ENCODE data around the gene SLC2A13.
"Not testable (repeated sequence)": the region's sequence is repeated elsewhere in the genome, so short reads cannot be mapped to it uniquely, and the experiment has no call there.

The SLC2A13 gene

DNA sequence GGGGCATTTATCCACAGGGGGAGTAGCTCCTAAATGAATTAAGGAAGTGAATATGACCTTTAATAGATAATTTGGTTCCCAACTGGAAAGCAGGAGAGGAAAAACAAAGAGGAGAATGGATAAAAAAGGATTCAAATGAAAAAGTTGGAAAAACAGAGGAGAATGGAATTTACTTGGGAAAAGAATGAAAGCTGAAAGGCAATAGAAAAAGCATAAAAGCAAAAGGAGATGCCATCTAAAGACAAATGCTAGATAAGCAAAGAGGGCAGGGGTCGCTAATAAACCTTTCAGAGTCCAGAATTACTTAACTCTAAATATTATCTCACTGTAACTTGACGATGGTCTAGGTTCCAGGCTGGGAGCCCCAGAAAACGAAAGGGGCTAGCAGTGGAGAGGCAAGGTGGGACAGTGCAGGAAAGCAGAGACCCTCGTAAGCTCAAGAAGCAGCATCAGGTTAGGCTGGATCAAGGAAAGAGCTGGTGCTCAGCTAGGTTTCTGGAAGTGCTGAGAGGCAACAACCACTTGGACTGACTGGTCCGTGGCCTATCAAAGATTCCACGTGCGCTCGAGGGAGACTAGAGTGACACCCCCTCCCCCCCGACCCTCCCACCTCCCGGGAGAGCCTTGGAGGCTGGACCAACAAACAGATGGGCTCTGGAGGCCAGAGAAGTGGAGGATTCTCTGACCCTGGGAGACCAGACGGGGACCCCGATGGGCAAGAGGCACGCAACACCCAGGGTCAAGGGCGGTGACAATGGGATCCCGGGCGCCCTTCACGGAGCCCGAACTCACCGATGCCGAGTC is 1.2 kb downstream of the SLC2A13 start:
- no peak for DNase-seq

DNA sequence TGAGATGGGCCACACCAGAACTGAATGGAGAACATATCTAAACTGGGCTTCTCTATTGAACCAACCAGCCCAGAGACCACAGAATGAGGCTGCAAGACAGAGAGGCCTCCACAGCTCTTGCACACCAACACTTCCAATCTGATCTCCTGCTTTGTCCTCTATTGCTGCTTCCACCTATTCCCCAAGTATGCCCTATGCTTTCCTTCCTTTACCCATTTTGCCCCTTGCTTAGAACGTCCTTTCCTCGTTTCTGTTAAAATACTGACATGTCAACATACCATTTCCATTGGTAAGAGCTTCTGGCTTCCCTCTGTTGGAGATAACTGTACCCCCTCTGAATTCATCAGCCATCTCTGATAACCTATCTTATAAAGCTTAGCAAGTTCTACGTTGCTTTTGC is 2.8 kb downstream of the SLC2A13 start:
- DNase-seq: no peak

DNA sequence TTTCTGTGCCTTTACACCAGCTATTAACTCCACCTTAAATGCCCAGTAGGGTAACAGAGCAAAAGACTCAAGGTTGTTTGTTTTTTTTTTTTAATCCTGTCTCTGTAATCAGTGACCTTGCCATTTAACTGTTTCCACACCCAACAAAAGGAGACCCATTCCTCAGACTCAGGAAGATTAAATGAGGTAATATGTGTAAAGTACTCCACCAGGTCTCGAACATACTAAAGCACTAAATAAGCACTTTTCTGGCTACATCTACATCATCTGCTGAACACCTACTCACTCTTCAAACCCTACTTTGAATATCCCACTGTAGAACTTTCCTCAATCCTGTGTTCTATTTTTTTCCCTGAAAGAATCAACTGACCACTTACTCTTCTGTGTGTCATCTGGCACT is 4.1 kb downstream of the SLC2A13 start:
- DNase-seq: no peak

DNA sequence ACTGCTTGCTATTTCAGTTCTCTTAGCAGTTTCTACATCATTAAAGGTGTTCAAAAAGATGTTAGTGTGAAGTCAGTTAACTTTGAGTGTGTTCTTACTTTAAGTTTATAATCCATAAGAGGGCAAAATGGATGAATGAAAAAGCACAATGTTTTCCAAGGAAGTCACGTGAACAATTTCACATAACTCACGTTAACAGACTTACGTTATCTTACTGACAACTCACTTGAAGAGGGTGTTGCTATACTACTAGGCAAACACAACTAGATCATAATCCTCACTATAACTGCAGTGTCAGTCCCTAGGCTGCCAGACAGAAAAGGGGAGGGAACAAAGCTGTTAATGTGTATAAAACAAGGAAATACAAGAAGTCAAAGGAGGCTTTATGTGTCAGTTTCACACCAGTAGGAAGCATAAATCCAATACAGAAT is 6.4 kb downstream of the SLC2A13 start:
- DNase-seq: no peak

DNA sequence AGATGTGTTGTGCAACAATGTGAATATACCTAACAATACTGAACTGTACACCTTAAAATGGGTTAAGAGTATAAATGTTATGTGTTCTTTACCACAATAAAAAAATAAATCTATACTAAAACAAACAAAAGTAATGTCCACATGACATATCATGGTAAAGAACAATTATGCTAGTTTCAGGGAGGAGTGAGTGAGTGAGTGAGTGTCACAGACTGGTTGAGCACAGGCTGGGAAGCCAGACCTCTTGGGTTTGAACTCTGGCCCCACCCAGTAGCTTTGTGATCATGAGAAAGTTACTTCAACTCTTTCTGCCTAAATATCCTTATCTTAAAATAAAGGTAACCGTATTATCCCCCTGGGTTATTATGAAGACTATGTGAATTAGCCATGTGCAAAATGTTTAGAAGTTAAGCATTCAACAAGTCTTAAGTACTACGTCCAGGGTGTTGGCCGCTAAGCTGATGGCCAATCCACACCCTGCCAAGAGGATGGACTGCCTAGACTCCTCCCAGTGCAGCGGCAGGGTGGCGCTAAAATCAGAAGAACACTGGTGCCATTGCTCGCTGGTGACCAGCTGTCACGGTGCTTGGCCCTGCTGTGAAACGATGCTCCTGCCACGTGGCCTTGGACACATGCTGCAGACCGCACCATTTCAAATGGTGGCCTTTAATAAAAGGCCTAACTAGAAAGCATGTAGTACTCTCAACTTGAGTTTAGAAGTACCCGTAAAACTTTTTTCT is 7.3 kb downstream of the SLC2A13 start:
- DNase-seq: no peak

DNA sequence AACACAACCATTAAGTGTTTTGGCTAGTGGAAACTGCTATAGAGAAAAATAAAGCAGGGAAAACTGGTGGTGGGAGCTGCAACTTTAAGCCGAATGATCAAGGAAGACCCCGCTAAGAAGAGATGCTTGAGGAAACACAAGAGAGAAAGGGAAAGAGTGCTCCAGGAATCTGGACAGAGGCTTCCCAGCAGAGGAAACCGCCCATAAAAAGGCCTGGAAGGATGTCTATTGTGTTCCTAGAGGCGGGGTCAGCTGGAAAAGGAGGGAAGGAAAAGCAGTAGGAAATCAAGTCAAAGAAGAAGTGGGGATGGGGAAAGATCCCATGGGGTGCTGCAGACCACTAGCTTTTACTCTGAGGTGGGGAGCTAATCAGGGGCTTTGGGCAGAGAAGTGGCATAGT is 12.4 kb downstream of the SLC2A13 start:
- no peak for DNase-seq

DNA sequence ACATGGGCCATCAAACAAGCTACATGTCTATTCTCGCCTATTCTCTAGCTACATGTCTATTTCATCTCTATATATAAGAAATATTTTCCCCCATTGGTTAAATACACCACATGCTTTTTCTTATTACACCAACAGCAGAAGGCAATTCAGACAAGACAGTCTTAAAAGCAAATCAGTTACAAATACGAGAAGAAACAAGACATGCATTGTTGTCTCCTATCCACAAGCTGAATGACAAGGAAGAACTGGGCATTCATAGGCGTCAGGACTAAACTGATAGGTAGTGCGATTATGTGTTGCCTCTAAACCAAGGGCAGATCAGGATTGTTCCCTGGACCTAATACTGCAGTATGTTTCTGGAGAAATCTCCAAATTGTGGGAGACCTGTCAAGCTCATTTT is 19.4 kb downstream of the SLC2A13 start:
- no peak for DNase-seq

DNA sequence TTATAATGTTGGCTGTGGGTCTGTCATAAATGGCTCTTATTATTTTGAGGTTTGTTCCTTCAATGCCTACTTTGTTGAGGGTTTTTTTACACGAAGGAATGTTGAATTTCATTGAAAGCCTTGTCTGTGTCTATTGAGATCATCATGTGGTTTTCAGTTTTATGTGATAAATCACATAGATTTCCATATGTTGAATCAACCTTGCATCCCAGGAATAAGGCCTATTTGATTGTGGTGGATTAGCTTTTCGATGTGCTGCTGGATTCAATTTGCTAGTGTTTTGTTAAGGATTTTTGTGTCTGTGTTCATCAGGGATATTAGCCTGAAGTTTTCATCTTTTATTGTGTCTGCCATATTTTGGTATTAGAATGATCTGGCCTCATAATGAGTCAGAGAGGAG is 27.6 kb downstream of the SLC2A13 start:
- DNase-seq: no peak

DNA sequence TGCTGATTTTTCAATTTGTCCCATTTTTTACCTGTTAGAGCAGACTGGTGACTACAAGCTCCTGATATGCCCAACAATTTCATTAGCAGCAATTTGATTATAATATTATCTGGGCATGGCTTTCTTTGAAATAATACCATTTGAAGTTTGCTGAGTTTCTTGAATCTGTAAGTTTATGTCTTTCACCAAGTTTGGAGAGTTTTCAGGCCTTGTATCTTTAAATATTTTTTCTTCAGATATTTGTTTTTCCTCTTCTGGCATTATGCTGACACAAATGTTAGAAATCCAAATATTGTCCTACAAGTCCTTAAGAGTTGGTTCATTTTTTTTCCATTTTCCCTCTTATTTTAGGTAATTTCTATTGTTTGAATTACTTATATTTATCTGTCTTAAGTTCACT is 30.4 kb downstream of the SLC2A13 start:
- DNase-seq: no peak

DNA sequence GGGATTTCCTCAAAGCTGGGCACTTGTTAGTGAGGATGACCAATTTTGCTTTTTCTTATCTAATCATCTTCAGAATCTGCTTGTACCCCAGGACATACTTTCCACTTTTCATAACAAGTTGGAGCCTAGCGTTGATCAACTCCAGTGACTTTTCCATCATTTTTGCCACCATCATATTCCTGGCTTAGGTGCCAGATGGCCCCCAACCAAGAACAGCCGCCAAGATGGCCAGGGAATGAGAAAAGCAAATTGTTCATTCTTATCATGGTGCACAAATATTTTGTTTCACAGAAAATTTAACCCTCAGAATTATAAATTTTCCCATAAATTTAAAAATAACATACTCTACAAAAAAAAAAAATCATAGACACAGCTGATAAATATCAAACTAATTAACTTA is 37.5 kb downstream of the SLC2A13 start:
- no peak for DNase-seq

DNA sequence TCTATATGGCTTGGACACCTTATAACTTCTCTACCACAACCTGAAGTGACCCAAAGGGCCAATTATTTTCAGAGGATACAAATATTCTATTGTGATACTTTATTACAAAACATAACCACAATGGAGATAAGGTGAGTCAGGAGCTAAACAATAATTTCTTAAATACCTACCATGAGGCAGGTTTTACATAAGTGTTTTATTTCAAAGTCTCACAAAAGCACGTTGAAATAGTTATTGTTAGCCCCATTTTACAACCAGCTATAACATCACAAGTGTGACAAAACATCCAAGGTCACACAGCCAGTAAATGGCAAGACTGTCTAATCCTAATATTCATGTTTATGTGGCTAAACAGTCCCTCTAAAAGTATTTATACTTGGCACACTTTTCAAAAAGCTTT is 40.2 kb downstream of the SLC2A13 start:
- DNase-seq: no peak

DNA sequence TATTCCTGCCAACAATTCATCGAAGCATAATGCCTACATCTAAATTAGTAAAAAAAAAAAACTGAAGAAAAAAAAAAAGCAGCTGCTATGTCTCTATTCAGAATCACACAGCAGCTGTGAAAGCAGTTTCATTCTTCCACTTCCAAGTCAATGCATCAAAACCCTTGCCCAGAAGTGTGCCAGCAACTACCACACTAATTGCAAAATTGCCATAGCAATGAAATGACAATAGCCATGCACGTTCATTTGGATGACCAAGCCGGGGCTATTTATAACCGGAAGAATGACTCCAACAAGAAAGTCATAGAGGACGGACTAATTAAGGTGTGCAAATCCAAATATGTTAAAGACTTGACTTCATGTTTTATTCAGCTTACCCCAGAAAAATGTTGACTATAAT is 42.5 kb downstream of the SLC2A13 start:
- DNase-seq: no peak

DNA sequence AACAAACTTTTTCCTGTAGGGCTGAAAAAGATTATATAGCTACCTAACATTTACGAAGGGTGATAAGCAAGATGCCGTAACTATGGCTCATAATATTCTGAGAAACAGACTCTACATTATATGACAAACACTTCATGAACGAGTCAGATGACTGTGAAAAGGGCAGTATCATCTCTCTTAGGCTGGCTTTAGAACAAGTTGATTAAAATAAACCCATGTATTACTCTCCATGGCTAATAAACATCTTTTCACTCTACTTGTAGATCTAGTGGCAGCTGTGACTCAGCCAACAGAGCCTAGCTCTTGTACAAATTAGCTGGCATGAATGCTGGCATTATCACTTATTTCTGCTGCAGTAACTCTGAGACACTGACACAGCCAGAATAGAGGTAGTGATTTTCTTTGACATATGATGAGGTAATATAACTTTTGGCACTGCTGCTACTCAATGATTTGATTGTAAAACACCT is 47.1 kb downstream of the SLC2A13 start:
- no peak for DNase-seq

DNA sequence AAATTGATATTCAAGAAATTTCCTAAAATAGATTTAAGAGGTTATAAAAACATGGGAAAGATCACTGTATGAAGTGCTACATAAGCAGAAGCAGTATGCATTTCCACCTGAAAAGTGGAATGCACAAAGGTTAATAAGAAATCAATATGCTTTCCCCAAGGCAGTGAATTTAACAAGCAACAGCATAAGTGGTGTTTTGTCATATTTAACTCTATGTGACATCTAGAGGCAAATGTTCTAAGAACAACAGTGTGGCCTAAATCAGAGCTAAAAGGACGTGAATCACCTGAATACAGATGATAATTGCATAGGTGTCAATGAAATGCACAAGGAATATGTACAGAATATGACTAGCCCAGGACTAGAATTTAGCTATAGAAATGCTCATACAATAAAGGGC is 49.5 kb downstream of the SLC2A13 start:
- no peak for DNase-seq

DNA sequence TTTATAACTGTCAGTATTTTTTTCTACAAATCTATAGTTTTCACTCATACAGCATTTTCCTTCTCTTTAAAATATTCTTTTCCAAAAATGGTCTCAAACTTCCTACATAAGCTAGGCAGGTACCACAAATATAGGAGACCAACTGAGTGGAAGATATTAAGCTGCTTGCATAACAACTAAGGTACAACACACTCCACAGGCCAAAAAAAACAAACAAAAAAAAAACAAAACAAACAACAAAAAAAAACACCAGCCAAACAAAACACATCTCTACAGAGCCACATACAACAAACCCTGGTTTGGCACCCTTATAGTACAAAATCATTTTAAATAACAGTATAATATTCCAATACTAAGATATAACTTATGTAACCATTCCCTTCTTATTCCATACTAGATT is 50.1 kb downstream of the SLC2A13 start:
- no peak for DNase-seq

DNA sequence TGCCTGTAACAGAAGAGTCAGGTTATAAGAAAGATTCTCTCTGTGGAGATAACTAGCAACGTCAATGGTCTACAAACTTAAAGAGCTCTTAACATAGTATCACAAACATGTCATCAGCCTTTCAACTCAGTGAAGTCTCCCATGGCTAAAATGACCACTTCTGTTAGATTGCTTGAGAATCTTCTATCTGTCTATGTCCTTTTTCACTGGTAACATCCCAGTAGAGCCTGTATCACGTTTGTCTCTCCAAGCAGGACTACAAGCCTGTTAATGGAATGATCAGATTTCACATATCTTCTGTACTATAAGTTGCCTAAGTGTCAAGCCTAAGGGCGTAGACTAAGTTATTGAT is 50.7 kb downstream of the SLC2A13 start:
- DNase-seq: no peak

DNA sequence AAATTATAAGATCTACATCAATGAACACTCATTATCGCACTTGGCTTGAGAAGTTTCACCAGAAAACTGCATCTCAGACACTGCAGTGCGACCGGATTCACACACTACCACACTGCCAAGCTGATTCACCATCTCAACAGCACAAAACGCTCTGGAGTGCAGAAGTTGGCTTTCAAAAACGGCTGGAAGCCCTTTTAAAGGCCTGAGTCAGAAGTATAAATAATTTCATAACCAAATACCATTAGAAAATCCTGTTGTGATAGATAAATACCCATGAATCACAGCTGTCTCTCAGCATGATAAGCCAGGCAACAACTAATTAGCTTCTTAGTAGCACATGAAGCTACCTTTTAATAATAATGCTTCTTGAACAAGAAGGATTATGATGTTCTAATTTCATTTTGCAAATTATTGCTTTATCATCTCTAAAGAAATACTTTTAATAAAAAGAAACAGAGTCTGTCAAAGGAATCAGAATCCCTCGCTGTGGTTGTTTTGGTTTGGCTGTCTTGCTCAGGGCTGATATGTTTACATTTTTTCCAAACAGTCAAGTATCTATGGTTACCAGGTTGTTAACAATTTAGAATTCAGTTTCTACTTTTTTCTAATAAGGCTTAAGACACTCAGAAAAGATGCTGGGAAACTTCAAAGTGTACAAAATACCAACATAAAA is 51.2 kb downstream of the SLC2A13 start:
- DNase-seq: no peak

DNA sequence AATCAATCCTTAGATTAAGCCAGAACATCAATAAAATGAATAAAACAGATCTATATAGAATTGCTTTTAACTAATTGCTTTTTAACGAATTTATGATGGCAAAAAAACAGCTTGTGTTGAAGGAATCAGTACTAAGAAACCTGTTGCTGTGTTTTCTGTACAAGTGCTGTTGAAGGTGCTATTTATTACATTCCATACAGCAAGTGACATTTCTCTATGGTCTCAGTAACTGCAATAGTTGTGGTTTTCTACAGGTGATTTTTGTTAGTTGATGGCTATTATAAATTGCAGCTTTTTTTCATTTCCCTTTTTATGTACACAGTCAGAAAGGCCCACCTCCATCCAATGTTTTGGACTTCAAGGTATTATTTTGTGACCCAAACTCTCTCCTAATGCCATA is 56.6 kb downstream of the SLC2A13 start:
- no peak for DNase-seq

DNA sequence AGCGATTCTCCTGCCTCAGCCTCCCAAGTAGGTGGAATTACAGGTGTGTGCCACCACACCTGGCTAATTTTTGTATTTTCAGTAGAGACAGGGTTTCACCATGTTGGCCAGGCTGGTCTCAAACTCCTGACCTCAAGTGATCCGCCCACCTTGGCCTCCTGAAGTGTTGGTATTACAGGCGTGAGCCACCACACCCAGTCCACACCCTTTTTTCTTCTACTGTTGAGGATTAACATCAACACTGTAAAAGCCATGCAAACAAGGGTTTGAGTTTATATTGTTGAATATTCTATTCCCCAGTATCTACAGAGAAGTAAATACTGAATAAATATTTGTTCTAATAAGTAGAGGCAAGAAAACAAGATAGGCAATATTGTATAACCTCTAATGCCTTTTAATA is 58.9 kb downstream of the SLC2A13 start:
- not testable (repeated sequence) for DNase-seq

DNA sequence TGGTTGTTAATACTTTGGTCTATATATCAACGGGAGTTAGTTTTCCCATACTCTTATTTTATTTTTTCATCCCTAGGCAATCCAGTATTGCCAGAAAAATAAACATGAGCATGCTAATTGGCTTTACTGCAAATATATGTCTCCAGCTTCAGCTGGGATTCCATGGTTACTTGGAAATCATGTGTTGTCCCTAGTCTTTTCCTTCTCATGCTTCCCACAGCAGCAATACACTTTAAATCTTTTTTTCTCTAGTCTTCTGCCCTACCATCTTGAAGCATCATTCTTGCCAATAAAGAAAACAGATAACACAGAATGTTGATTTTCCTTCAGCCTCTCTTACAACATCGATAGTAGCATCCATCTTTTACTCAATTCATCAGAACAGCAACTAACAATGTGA is 60.2 kb downstream of the SLC2A13 start:
- DNase-seq: no peak

DNA sequence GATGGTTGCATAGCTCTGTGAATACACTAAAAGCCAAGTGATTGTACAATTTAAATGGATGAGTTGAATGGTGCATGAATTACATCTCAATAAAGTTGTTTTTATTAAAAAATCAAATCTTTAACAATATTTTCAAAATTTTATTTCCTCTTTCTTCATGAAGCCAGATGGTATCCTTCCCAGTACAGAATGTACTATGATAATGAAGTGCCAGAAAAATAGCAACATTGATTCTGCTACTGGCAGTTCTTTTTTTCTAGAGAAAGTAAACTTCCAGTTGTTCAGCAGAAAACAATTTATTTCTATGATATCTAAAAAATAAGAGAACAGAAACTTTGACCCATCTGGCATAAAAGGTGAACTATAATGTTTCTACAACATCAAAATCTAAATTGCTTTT is 61.5 kb downstream of the SLC2A13 start:
- DNase-seq: no peak

DNA sequence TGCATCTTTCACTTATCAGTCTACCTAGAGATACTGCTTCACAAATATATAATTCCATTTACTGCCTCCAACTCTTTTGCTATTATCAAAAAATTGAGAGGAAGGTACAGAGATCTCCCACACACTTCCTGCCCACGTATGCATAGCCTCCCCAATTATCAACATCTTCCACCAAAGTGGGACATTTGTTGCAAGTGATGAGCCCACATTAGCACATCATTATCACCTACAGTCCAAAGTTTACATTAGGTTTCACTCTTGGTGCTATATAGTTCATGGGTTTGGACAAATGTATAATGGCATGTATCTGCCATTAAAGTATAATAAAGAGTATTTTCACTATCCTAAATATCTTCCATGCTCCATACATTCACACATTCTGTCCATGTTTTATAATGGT is 66.3 kb downstream of the SLC2A13 start:
- no peak for DNase-seq

DNA sequence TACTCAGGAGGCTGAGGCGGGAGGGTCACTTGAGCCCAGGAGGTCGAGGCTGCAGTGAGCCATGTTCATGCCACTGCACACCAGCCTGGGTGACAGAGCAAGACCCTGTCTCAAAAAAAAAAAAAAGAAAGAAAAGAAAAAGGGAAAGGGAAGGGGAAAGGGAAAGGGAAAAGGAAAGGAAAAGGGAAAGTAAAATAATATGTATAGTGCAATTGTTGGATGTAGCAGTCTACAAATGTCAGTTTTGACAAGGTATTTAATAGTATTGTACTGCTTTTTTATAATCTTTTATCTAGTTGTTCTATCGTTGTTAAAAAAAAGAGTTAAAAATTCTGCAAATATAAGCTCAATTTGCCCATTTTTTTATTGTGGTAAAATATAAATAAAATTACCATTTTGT is 67.3 kb downstream of the SLC2A13 start:
- no peak for DNase-seq

DNA sequence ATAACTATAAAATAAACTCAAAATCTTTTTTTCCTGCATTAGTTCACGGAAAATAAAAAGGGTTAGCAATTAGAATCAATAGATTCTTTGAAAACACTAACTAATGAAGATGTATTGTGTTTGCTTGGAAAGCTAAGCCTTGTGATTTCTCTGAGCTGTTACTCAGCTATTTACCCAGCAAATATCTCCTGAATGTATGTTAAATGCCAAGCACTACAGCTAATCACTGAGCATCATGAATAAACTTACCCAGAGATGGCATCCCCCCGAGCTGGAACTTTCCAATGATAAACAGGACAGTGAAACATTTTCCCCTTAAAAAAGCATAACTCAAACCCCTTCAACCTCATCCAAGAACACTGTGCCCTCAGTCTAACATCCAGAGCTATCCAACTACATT is 71.2 kb downstream of the SLC2A13 start:
- no peak for DNase-seq

Data from KG1 (cell line).